ENCODE data around the gene NSL1.

NSL1 gene

GRCh38 chr1:212743901-212744475 lies 47.6 kb downstream of the NSL1 start:
- no peak overlapping the region for H3K4me3 ChIP-seq (ENCODE audit: low read depth, low read length)
- H3K27me3 ChIP-seq (replicated peaks) = no peaks in the 10 kb centered on the region
- DNase-seq = no peak
- no peak overlapping the region for H3K27ac ChIP-seq
- TF ChIP-seq CTCF (IDR thresholded peaks at IDR 0.05; ENCODE audit: low read depth, low read length, missing control alignments) = no peak
- in situ Hi-C loops (cut with HindIII; ENCODE audit: low pct_ligation_motif_present, low sequenced_read_pairs) = no loop called here
- H3K36me3 ChIP-seq (replicated peaks) = no peaks in the 10 kb centered on the region

- no peaks in the 10 kb centered on the region for H3K36me3 ChIP-seq (replicated peaks)
- DNase-seq = peak; percentile 28
- no peak for TF ChIP-seq CTCF (IDR thresholded peaks at IDR 0.05; ENCODE audit: low read depth, low read length, missing control alignments)
- H3K4me3 ChIP-seq (ENCODE audit: low read depth, low read length) = no peak overlapping the region
- H3K27ac ChIP-seq = no peak overlapping the region
- H3K27me3 ChIP-seq (replicated peaks) = no peaks in the 10 kb centered on the region
- in situ Hi-C loops (cut with HindIII; ENCODE audit: low pct_ligation_motif_present, low sequenced_read_pairs) = no loop called here
These were observed 53.2 kb downstream of the NSL1 start for GRCh38 chr1:212738330-212738729.

GRCh38 chr1:212737559-212737958 lies 54.0 kb downstream of the NSL1 start:
- Histone ChIP-seq H3K27me3 (replicated peaks) (no peaks in the 10 kb centered on the region), H3K4me3 (ENCODE audit: low read depth, low read length) (no peak overlapping the region), H3K36me3 (replicated peaks) (no peaks in the 10 kb centered on the region), H3K27ac (no peak overlapping the region)
- in situ Hi-C loops (cut with HindIII; ENCODE audit: low pct_ligation_motif_present, low sequenced_read_pairs) = no loop called here
- DNase-seq = no peak
- no peak for TF ChIP-seq CTCF (IDR thresholded peaks at IDR 0.05; ENCODE audit: low read depth, low read length, missing control alignments)

- Histone ChIP-seq H3K36me3 (replicated peaks) (no peaks in the 10 kb centered on the region), H3K27me3 (replicated peaks) (no peaks in the 10 kb centered on the region), H3K27ac (no peak overlapping the region), H3K4me3 (ENCODE audit: low read depth, low read length) (no peak overlapping the region)
- in situ Hi-C loops (cut with HindIII; ENCODE audit: low pct_ligation_motif_present, low sequenced_read_pairs) = no loop called here
- DNase-seq = no peak
- TF ChIP-seq CTCF (IDR thresholded peaks at IDR 0.05; ENCODE audit: low read depth, low read length, missing control alignments) = no peak
These were observed 58.5 kb downstream of the NSL1 start for GRCh38 chr1:212733109-212733508.

- H3K27me3 ChIP-seq (replicated peaks) = no peaks in the 10 kb centered on the region
- H3K4me3 ChIP-seq (ENCODE audit: low read depth, low read length) = no peak overlapping the region
- in situ Hi-C loops (cut with HindIII; ENCODE audit: low pct_ligation_motif_present, low sequenced_read_pairs) = no loop called here
- H3K36me3 ChIP-seq (replicated peaks) = no peaks in the 10 kb centered on the region
- DNase-seq = no peak
- TF ChIP-seq CTCF (IDR thresholded peaks at IDR 0.05; ENCODE audit: low read depth, low read length, missing control alignments) = no peak
- no peak overlapping the region for H3K27ac ChIP-seq
These were observed 59.9 kb downstream of the NSL1 start for GRCh38 chr1:212731630-212732029.

- Histone ChIP-seq H3K27me3 (replicated peaks) (no peaks in the 10 kb centered on the region), H3K4me3 (ENCODE audit: low read depth, low read length) (no peak overlapping the region), H3K36me3 (replicated peaks) (no peaks in the 10 kb centered on the region), H3K27ac (no peak overlapping the region)
- no peak for DNase-seq
- TF ChIP-seq CTCF (IDR thresholded peaks at IDR 0.05; ENCODE audit: low read depth, low read length, missing control alignments) = no peak
- in situ Hi-C loops (cut with HindIII; ENCODE audit: low pct_ligation_motif_present, low sequenced_read_pairs) = no loop called here
These were observed 63.0 kb downstream of the NSL1 start for GRCh38 chr1:212728606-212729005.
